ENCODE results near the gene PMEPA1. TPM values are rescaled to one million over a fixed set of nuclear protein-coding genes. Genes with fewer than 3 reads are reported as not detected.
A peak's percentile ranks its signal among the peaks of the same experiment; 100 is the strongest.

Gene PMEPA1
- total and polyA plus RNA-seq, 2 experiments from 2014 or later = 8.8 to 10.9 TPM

GRCh38 chr20:57748601-57749130 lies 38.9 kb upstream of the PMEPA1 start:
- no peak overlapping the region for H3K4me3 ChIP-seq
- H3K27me3 ChIP-seq = no peaks in the 10 kb centered on the region
- H3K27ac ChIP-seq = no peak overlapping the region
- H3K4me1 ChIP-seq (ENCODE audit: low read depth) = peaks cover 9% of the 10 kb centered on the region
- no peaks in the 10 kb centered on the region for H3K36me3 ChIP-seq
- no peaks in the 10 kb centered on the region for H3K9me3 ChIP-seq (ENCODE audit: low read depth)
- TF ChIP-seq CTCF (IDR thresholded peaks at IDR 0.05; ENCODE audit: low read depth, low read length) = no peak
- DNase-seq (ENCODE audit: low read depth in 1 of 2, low spot score in 1 of 2) = peak; percentile 36 to 61

GRCh38 chr20:57747861-57748481 lies 38.2 kb upstream of the PMEPA1 start:
- no peak for TF ChIP-seq CTCF (IDR thresholded peaks at IDR 0.05; ENCODE audit: low read depth, low read length)
- Histone ChIP-seq H3K27ac (no peak overlapping the region), H3K27me3 (no peaks in the 10 kb centered on the region), H3K9me3 (ENCODE audit: low read depth) (no peaks in the 10 kb centered on the region), H3K36me3 (no peaks in the 10 kb centered on the region), H3K4me3 (no peak overlapping the region), H3K4me1 (ENCODE audit: low read depth) (peaks cover 9% of the 10 kb centered on the region)
- no peak for DNase-seq (ENCODE audit: low read depth in 1 of 2, low spot score in 1 of 2)

- Histone ChIP-seq H3K9me3 (ENCODE audit: low read depth) (no peaks in the 10 kb centered on the region), H3K36me3 (no peaks in the 10 kb centered on the region), H3K27me3 (no peaks in the 10 kb centered on the region), H3K27ac (no peak overlapping the region), H3K4me1 (ENCODE audit: low read depth) (peaks cover 9% of the 10 kb centered on the region), H3K4me3 (no peak overlapping the region)
- DNase-seq (ENCODE audit: low read depth in 1 of 2, low spot score in 1 of 2) = no peak
- no peak for TF ChIP-seq CTCF (IDR thresholded peaks at IDR 0.05; ENCODE audit: low read depth, low read length)
These were observed 37.1 kb upstream of the PMEPA1 start for GRCh38 chr20:57746832-57747404.

GRCh38 chr20:57746201-57746600 lies 36.4 kb upstream of the PMEPA1 start:
- H3K4me3 ChIP-seq = no peak overlapping the region
- H3K36me3 ChIP-seq = no peaks in the 10 kb centered on the region
- H3K9me3 ChIP-seq (ENCODE audit: low read depth) = no peaks in the 10 kb centered on the region
- H3K27me3 ChIP-seq = no peaks in the 10 kb centered on the region
- DNase-seq (ENCODE audit: low read depth in 1 of 2, low spot score in 1 of 2) = no peak
- peaks cover 9% of the 10 kb centered on the region for H3K4me1 ChIP-seq (ENCODE audit: low read depth)
- no peak for TF ChIP-seq CTCF (IDR thresholded peaks at IDR 0.05; ENCODE audit: low read depth, low read length)
- H3K27ac ChIP-seq = no peak overlapping the region

GRCh38 chr20:57744206-57744605 lies 34.4 kb upstream of the PMEPA1 start:
- H3K27me3 ChIP-seq = no peaks in the 10 kb centered on the region
- peaks cover 6% of the 10 kb centered on the region for H3K4me1 ChIP-seq (ENCODE audit: low read depth)
- H3K36me3 ChIP-seq = no peaks in the 10 kb centered on the region
- no peak for DNase-seq (ENCODE audit: low read depth in 1 of 2, low spot score in 1 of 2)
- no peak for TF ChIP-seq CTCF (IDR thresholded peaks at IDR 0.05; ENCODE audit: low read depth, low read length)
- no peak overlapping the region for H3K4me3 ChIP-seq
- H3K9me3 ChIP-seq (ENCODE audit: low read depth) = no peaks in the 10 kb centered on the region
- H3K27ac ChIP-seq = no peak overlapping the region
